GM12878 (cell line): Measurements from ENCODE around the gene DOCK1.

Experiments
- CEBPB ChIP-seq, 2 experiments: fragments of 150-350 bp in 1 of 2; IDR thresholded peaks; 2 replicates each; pipeline ENCODE4 v1.6.1; 2012 to 2014; ENCODE audit warnings: low read depth in 2 of 2, low read length in 2 of 2, borderline replicate concordance in 1 of 2, inconsistent platforms in 1 of 2
- CHD4 ChIP-seq: fragments of 200-600 bp; sonication (generic); IDR thresholded peaks from 2 replicates; pipeline ENCODE4 v1.6.1; 2016; ENCODE audit warnings: mild to moderate bottlenecking
- CREB1 ChIP-seq: IDR thresholded peaks from 2 replicates; pipeline ENCODE4 v1.6.1; 2012; ENCODE audit warnings: low read depth, mild to moderate bottlenecking, inconsistent platforms
- EZH2 ChIP-seq: IDR thresholded peaks from 2 replicates; pipeline ENCODE4 v1.6.1; 2012; ENCODE audit warnings: low read depth, mild to moderate bottlenecking, control low read depth, inconsistent platforms, low read length, borderline replicate concordance; ENCODE audit not compliant: control insufficient read depth
- FOXK2 ChIP-seq: fragments of 450-650 bp; IDR thresholded peaks from 2 replicates; pipeline ENCODE4 v1.6.1; 2017; ENCODE audit warnings: mild to moderate bottlenecking, moderate library complexity
- MYC ChIP-seq: IDR thresholded peaks from 2 replicates; pipeline ENCODE4 v1.6.1; 2011; ENCODE audit warnings: mild to moderate bottlenecking, low read length, moderate library complexity, inconsistent platforms; ENCODE audit not compliant: insufficient read depth, insufficient replicate concordance, insufficient read length, severe bottlenecking
- POLR2A ChIP-seq: IDR thresholded peaks from 2 replicates; pipeline ENCODE4 v1.6.1; 2011; ENCODE audit warnings: low read depth, mild to moderate bottlenecking, low read length
- SRF ChIP-seq, 2 experiments: IDR thresholded peaks; 2 replicates each; pipeline ENCODE4 v1.6.1; 2011; ENCODE audit warnings: low read depth in 2 of 2, low read length in 2 of 2, mild to moderate bottlenecking in 1 of 2, moderate library complexity in 1 of 2
- TCF7 ChIP-seq: IDR thresholded peaks from 2 replicates; pipeline ENCODE4 v1.6.1; 2014; ENCODE audit warnings: antibody characterized with exemption, borderline replicate concordance
- TF ChIP-seq, protein P1 (sequence below): fragments of 150-350 bp; IDR thresholded peaks from 2 replicates; pipeline ENCODE4 v1.6.1; 2016; ENCODE audit warnings: low read depth, low read length
- TF ChIP-seq, protein P2 (sequence below), 3 experiments: IDR thresholded peaks in 2 of 3; conservative IDR thresholded peaks in 1 of 3; 2 replicates each; pipeline ENCODE4 v1.5.1; 2011; ENCODE audit warnings: low read depth in 3 of 3, low read length in 3 of 3, mild to moderate bottlenecking in 3 of 3, control low read depth in 2 of 3, moderate library complexity in 2 of 3, inconsistent platforms in 1 of 3, mixed read lengths in 1 of 3; ENCODE audit not compliant: control insufficient read depth in 2 of 3, insufficient read depth in 1 of 3; ENCODE audit errors: extremely low read depth in 1 of 3
- TF ChIP-seq, protein P3 (sequence below): fragments of 450-650 bp; IDR thresholded peaks from 2 replicates; pipeline ENCODE4 v1.6.1; 2017; ENCODE audit warnings: antibody characterized with exemption, mild to moderate bottlenecking, moderate library complexity

DNA sequence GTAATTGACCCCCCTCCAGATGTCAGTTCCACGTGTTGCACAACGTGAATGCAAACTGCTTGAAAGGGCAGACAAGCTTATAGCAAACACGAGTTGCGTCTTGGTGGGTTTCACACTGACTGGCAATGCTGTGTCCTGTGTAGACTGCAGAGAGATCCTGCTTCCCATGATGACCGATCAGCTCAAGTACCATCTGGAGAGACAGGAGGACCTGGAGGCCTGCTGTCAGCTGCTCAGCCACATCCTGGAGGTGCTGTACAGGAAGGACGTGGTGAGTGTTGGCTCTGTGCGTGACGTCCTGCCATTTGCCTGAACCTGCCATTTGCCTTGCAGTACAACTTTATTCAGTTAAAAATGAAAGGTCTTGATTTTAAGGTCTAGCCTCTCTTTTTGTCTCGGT is 220.1 kb downstream of the DOCK1 start:
- TF ChIP-seq, protein P1, sequence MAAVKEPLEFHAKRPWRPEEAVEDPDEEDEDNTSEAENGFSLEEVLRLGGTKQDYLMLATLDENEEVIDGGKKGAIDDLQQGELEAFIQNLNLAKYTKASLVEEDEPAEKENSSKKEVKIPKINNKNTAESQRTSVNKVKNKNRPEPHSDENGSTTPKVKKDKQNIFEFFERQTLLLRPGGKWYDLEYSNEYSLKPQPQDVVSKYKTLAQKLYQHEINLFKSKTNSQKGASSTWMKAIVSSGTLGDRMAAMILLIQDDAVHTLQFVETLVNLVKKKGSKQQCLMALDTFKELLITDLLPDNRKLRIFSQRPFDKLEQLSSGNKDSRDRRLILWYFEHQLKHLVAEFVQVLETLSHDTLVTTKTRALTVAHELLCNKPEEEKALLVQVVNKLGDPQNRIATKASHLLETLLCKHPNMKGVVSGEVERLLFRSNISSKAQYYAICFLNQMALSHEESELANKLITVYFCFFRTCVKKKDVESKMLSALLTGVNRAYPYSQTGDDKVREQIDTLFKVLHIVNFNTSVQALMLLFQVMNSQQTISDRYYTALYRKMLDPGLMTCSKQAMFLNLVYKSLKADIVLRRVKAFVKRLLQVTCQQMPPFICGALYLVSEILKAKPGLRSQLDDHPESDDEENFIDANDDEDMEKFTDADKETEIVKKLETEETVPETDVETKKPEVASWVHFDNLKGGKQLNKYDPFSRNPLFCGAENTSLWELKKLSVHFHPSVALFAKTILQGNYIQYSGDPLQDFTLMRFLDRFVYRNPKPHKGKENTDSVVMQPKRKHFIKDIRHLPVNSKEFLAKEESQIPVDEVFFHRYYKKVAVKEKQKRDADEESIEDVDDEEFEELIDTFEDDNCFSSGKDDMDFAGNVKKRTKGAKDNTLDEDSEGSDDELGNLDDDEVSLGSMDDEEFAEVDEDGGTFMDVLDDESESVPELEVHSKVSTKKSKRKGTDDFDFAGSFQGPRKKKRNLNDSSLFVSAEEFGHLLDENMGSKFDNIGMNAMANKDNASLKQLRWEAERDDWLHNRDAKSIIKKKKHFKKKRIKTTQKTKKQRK, result no peak
- TF ChIP-seq SRF (IDR thresholded peaks at IDR 0.05; ENCODE audit: low read depth in 2 of 2, low read length in 2 of 2) (no peak), TCF7 (no peak), CEBPB (IDR thresholded peaks at IDR 0.05; ENCODE audit: borderline replicate concordance in 1 of 2, low read depth in 2 of 2, low read length in 2 of 2) (no peak), FOXK2 (no peak), POLR2A (no peak), CHD4 (no peak), MYC (no peak), EZH2 (no peak), CREB1 (no peak)
- TF ChIP-seq, protein P2, sequence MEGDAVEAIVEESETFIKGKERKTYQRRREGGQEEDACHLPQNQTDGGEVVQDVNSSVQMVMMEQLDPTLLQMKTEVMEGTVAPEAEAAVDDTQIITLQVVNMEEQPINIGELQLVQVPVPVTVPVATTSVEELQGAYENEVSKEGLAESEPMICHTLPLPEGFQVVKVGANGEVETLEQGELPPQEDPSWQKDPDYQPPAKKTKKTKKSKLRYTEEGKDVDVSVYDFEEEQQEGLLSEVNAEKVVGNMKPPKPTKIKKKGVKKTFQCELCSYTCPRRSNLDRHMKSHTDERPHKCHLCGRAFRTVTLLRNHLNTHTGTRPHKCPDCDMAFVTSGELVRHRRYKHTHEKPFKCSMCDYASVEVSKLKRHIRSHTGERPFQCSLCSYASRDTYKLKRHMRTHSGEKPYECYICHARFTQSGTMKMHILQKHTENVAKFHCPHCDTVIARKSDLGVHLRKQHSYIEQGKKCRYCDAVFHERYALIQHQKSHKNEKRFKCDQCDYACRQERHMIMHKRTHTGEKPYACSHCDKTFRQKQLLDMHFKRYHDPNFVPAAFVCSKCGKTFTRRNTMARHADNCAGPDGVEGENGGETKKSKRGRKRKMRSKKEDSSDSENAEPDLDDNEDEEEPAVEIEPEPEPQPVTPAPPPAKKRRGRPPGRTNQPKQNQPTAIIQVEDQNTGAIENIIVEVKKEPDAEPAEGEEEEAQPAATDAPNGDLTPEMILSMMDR (IDR thresholded peaks at IDR 0.05 in 2 of 3, conservative IDR thresholded peaks at IDR 0.05 in 1 of 3; ENCODE audit: control insufficient read depth in 2 of 3, extremely low read depth in 1 of 3, insufficient read depth in 1 of 3, low read depth in 3 of 3, low read length in 3 of 3), result no peak
- TF ChIP-seq, protein P3, sequence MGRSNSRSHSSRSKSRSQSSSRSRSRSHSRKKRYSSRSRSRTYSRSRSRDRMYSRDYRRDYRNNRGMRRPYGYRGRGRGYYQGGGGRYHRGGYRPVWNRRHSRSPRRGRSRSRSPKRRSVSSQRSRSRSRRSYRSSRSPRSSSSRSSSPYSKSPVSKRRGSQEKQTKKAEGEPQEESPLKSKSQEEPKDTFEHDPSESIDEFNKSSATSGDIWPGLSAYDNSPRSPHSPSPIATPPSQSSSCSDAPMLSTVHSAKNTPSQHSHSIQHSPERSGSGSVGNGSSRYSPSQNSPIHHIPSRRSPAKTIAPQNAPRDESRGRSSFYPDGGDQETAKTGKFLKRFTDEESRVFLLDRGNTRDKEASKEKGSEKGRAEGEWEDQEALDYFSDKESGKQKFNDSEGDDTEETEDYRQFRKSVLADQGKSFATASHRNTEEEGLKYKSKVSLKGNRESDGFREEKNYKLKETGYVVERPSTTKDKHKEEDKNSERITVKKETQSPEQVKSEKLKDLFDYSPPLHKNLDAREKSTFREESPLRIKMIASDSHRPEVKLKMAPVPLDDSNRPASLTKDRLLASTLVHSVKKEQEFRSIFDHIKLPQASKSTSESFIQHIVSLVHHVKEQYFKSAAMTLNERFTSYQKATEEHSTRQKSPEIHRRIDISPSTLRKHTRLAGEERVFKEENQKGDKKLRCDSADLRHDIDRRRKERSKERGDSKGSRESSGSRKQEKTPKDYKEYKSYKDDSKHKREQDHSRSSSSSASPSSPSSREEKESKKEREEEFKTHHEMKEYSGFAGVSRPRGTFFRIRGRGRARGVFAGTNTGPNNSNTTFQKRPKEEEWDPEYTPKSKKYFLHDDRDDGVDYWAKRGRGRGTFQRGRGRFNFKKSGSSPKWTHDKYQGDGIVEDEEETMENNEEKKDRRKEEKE, result no peak
